Neuronal stem cell (in vitro differentiated cells): ENCODE results near the gene HOXA10.

Experiments used
- DNase-seq: peaks from one replicate; pipeline ENCODE4 v3.0.0-alpha.2; 2013; ENCODE audit warnings: low spot score
- H2AFZ ChIP-seq: one replicate; pipeline ENCODE4 v1.6.1; 2013; ENCODE audit warnings: mild to moderate bottlenecking, low read length, inconsistent platforms
- H2AK5ac ChIP-seq: 2 replicates; pipeline ENCODE4 v1.6.1; 2013; ENCODE audit warnings: low read depth, mild to moderate bottlenecking, inconsistent platforms, low read length, moderate library complexity, mixed read lengths
- H2BK120ac ChIP-seq: 2 replicates; pipeline ENCODE4 v1.6.1; 2013; ENCODE audit warnings: low read depth, mild to moderate bottlenecking, inconsistent platforms, low read length, moderate library complexity, mixed read lengths
- H2BK12ac ChIP-seq: one replicate; pipeline ENCODE4 v1.6.1; 2013; ENCODE audit warnings: low read length, inconsistent platforms
- H2BK15ac ChIP-seq: 2 replicates; pipeline ENCODE4 v1.6.1; 2013; ENCODE audit warnings: mild to moderate bottlenecking, low read length, inconsistent platforms, mixed read lengths
- H2BK5ac ChIP-seq: one replicate; pipeline ENCODE4 v1.6.1; 2013; ENCODE audit warnings: inconsistent platforms, mild to moderate bottlenecking, low read length, moderate library complexity
- H3K14ac ChIP-seq: one replicate; pipeline ENCODE4 v1.6.1; 2013; ENCODE audit warnings: low read length, inconsistent platforms
- H3K18ac ChIP-seq: 2 replicates; pipeline ENCODE4 v1.6.1; 2013; ENCODE audit warnings: low read length, inconsistent platforms
- H3K23ac ChIP-seq: 2 replicates; pipeline ENCODE4 v1.6.1; 2013; ENCODE audit warnings: low read depth, mild to moderate bottlenecking, mixed read lengths, low read length, inconsistent platforms; ENCODE audit not compliant: poor library complexity
- H3K27ac ChIP-seq: replicated peaks from 3 replicates; pipeline ENCODE4 v1.5.1; 2013; ENCODE audit warnings: low read length, inconsistent platforms
- H3K27me3 ChIP-seq, 3 experiments: 2 replicates each; pipeline ENCODE4 v1.6.1; 2013; ENCODE audit warnings: low read length in 3 of 3, mild to moderate bottlenecking in 2 of 3, inconsistent platforms in 1 of 3, low read depth in 1 of 3, mixed read lengths in 1 of 3, moderate library complexity in 1 of 3; ENCODE audit not compliant: control insufficient read depth in 3 of 3, insufficient read depth in 3 of 3
- H3K36me3 ChIP-seq, 2 donors: replicated peaks in 1 of 2; 2 replicates each; pipeline ENCODE4 v1.6.1; 2013; ENCODE audit warnings: low read length in 2 of 2; ENCODE audit not compliant: control insufficient read depth in 2 of 2, insufficient read depth in 2 of 2
- H3K4ac ChIP-seq: 2 replicates; pipeline ENCODE4 v1.6.1; 2013; ENCODE audit warnings: inconsistent platforms, mild to moderate bottlenecking, low read length, moderate library complexity
- H3K4me1 ChIP-seq, 2 donors: 1 replicate in 1 of 2; 2 replicates in 1 of 2; pipeline ENCODE4 v1.6.1; 2013; ENCODE audit warnings: low read length in 2 of 2, low read depth in 1 of 2; ENCODE audit not compliant: control insufficient read depth in 2 of 2, insufficient read depth in 1 of 2
- H3K4me2 ChIP-seq: one replicate; pipeline ENCODE4 v1.6.1; 2013; ENCODE audit warnings: mild to moderate bottlenecking, low read length, inconsistent platforms; ENCODE audit not compliant: insufficient read depth, poor library complexity, severe bottlenecking
- H3K4me3 ChIP-seq, 2 donors: 2 replicates each; pipeline ENCODE4 v1.5.1; 2013; ENCODE audit warnings: low read length in 2 of 2, mild to moderate bottlenecking in 2 of 2, inconsistent platforms in 1 of 2, moderate library complexity in 1 of 2
- H3K79me1 ChIP-seq: one replicate; pipeline ENCODE4 v1.6.1; 2013; ENCODE audit warnings: low read depth, mild to moderate bottlenecking, inconsistent platforms, low read length, moderate library complexity
- H3K9ac ChIP-seq: one replicate; pipeline ENCODE4 v1.6.1; 2013; ENCODE audit warnings: mild to moderate bottlenecking, low read depth, low read length, inconsistent platforms; ENCODE audit not compliant: poor library complexity
- H3K9me3 ChIP-seq, 2 donors: replicated peaks in 1 of 2; 2 replicates each; pipeline versions ENCODE3 to v1.6.1; 2013; ENCODE audit warnings: low read length in 2 of 2, mild to moderate bottlenecking in 2 of 2, inconsistent platforms in 1 of 2, low read depth in 1 of 2, mixed read lengths in 1 of 2, moderate library complexity in 1 of 2; ENCODE audit not compliant: control insufficient read depth in 2 of 2, insufficient read depth in 1 of 2
- H4K8ac ChIP-seq: one replicate; pipeline ENCODE4 v1.6.1; 2013; ENCODE audit warnings: low read depth, mild to moderate bottlenecking, inconsistent platforms, low read length, moderate library complexity
- H4K91ac ChIP-seq: one replicate; pipeline ENCODE4 v1.6.1; 2013; ENCODE audit warnings: low read length, low read depth, mild to moderate bottlenecking, inconsistent platforms; ENCODE audit not compliant: poor library complexity
- WGBS, 2 donors: extraction: QIAGEN DNeasy Blood & Tissue Kit; methylation state at CpG; one replicate each; pipeline ENCODE4 v1.1.7; 2013; ENCODE audit warnings: missing lambda C conversion rate in 2 of 2, mixed read lengths in 1 of 2; ENCODE audit not compliant: insufficient read length in 2 of 2, insufficient replicate concordance in 1 of 2; ENCODE audit errors: extremely low coverage in 2 of 2; 5-methylcytosine and 5-hydroxymethylcytosine counted together

HOXA10 gene

GRCh38 chr7:27170426-27171324 lies 3.4 kb downstream of the HOXA10 start:
- H4K8ac ChIP-seq = no peak overlapping the region
- no peak overlapping the region for H2BK120ac ChIP-seq
- no peak overlapping the region for H3K14ac ChIP-seq
- H3K36me3 ChIP-seq = no peaks in the 10 kb centered on the region
- no peaks in the 10 kb centered on the region for H3K79me1 ChIP-seq
- peaks cover 86 to 99% (median 94%) of the 10 kb centered on the region in 3 experiments for H3K27me3 ChIP-seq
- no peak for DNase-seq
- H2BK12ac ChIP-seq = no peak overlapping the region
- H3K9ac ChIP-seq = no peak overlapping the region
- peaks cover 0 to 18% of the 10 kb centered on the region in 2 donors for H3K9me3 ChIP-seq
- no peak overlapping the region for H2AK5ac ChIP-seq
- no peak overlapping the region for H3K18ac ChIP-seq
- no peaks in the 10 kb centered on the region for H3K4me1 ChIP-seq
- no CpG with 5 or more reads among the region's 11 CpGs for WGBS, 2 donors
- no peak overlapping the region for H3K23ac ChIP-seq
- no peak overlapping the region for H2AFZ ChIP-seq
- H3K27ac ChIP-seq = no peak overlapping the region
- no peak overlapping the region for H3K4me2 ChIP-seq
- H2BK15ac ChIP-seq = no peak overlapping the region
- no peak overlapping the region for H2BK5ac ChIP-seq
- H3K4me3 ChIP-seq = no peak overlapping the region
- no peak overlapping the region for H3K4ac ChIP-seq
- no peak overlapping the region for H4K91ac ChIP-seq

GRCh38 chr7:27169658-27170425 lies 4.3 kb downstream of the HOXA10 start:
- Histone ChIP-seq H3K18ac (no peak overlapping the region), H3K4ac (no peak overlapping the region), H4K91ac (no peak overlapping the region), H3K23ac (no peak overlapping the region), H3K4me3 (no peak overlapping the region), H2AFZ (peak overlapping the region; percentile 76), H3K79me1 (no peaks in the 10 kb centered on the region), H4K8ac (no peak overlapping the region), H3K36me3 (no peaks in the 10 kb centered on the region), H3K4me1 (no peaks in the 10 kb centered on the region), H2BK15ac (no peak overlapping the region), H3K9ac (no peak overlapping the region), H2BK120ac (no peak overlapping the region), H3K4me2 (peak overlapping the region; percentile 11), H3K14ac (peak overlapping the region; percentile 82), H2BK12ac (no peak overlapping the region), H3K9me3 (peaks cover 0 to 24% of the 10 kb centered on the region in 2 donors), H3K27me3 (peaks cover 87 to 99% (median 94%) of the 10 kb centered on the region in 3 experiments), H2BK5ac (no peak overlapping the region), H2AK5ac (no peak overlapping the region), H3K27ac (no peak overlapping the region)
- DNase-seq = no peak
- no CpG with 5 or more reads among the region's 46 CpGs for WGBS, 2 donors

- Histone ChIP-seq H2BK15ac (no peak overlapping the region), H2BK12ac (no peak overlapping the region), H3K4ac (no peak overlapping the region), H2AFZ (no peak overlapping the region), H3K23ac (no peak overlapping the region), H3K27me3 (peaks cover 87 to 99% (median 94%) of the 10 kb centered on the region in 3 experiments), H3K27ac (no peak overlapping the region), H4K91ac (no peak overlapping the region), H3K4me1 (no peaks in the 10 kb centered on the region), H2BK5ac (no peak overlapping the region), H2BK120ac (no peak overlapping the region), H3K18ac (no peak overlapping the region), H3K9ac (no peak overlapping the region), H3K4me3 (no peak overlapping the region), H2AK5ac (no peak overlapping the region), H3K79me1 (no peaks in the 10 kb centered on the region), H3K4me2 (no peak overlapping the region), H3K14ac (no peak overlapping the region), H4K8ac (no peak overlapping the region), H3K36me3 (no peaks in the 10 kb centered on the region), H3K9me3 (peaks cover 0 to 29% of the 10 kb centered on the region in 2 donors)
- DNase-seq = no peak
- WGBS, 2 donors = no CpG with 5 or more reads among the region's 25 CpGs
These were observed 5.7 kb downstream of the HOXA10 start for GRCh38 chr7:27168265-27168947.
